Inferior parietal cortex (tissue), 1 donor: Measurements from ENCODE around the gene UBALD1.
"Not testable (repeated sequence)": the region's sequence is repeated elsewhere in the genome, so short reads cannot be mapped to it uniquely, and the experiment has no call there.

Source experiments
- DNase-seq: peaks from one replicate; pipeline ENCODE4 v3.0.0-alpha.2; 2016; ENCODE audit errors: extremely low spot score

Gene UBALD1

GRCh38 chr16:4599037-4599436 lies 15.7 kb downstream of the UBALD1 start:
- no peak for DNase-seq

GRCh38 chr16:4597174-4597573 lies 17.5 kb downstream of the UBALD1 start:
- no peak for DNase-seq

- no peak for DNase-seq
Observed at GRCh38 chr16:4594433-4595410, 20.0 kb downstream of the UBALD1 start.

- DNase-seq: no peak
Observed at GRCh38 chr16:4593086-4593485, 21.6 kb downstream of the UBALD1 start.

- DNase-seq: no peak
Observed at GRCh38 chr16:4591706-4592470, 22.8 kb downstream of the UBALD1 start.

GRCh38 chr16:4591191-4591590 lies 23.5 kb downstream of the UBALD1 start:
- no peak for DNase-seq

GRCh38 chr16:4588961-4589360 lies 25.7 kb downstream of the UBALD1 start:
- DNase-seq: no peak

GRCh38 chr16:4588386-4588785 lies 26.3 kb downstream of the UBALD1 start:
- no peak for DNase-seq

- DNase-seq: no peak
Observed at GRCh38 chr16:4586291-4586690, 28.4 kb downstream of the UBALD1 start.

- DNase-seq: no peak
Observed at GRCh38 chr16:4583906-4584305, 30.8 kb downstream of the UBALD1 start.

GRCh38 chr16:4580250-4580649 lies 34.4 kb downstream of the UBALD1 start:
- DNase-seq: no peak

- no peak for DNase-seq
Observed at GRCh38 chr16:4578961-4579530, 35.6 kb downstream of the UBALD1 start.

- no peak for DNase-seq
Observed at GRCh38 chr16:4576008-4576407, 38.7 kb downstream of the UBALD1 start.

- no peak for DNase-seq
Observed at GRCh38 chr16:4574919-4575705, 39.6 kb downstream of the UBALD1 start.

- DNase-seq: not testable (repeated sequence)
Observed at GRCh38 chr16:4573926-4574325, 40.8 kb downstream of the UBALD1 start.

GRCh38 chr16:4572715-4573114 lies 42.0 kb downstream of the UBALD1 start:
- DNase-seq: peak; percentile 53

GRCh38 chr16:4570688-4571321 lies 43.9 kb downstream of the UBALD1 start:
- DNase-seq: no peak

- no peak for DNase-seq
Observed at GRCh38 chr16:4570086-4570485, 44.6 kb downstream of the UBALD1 start.

- no peak for DNase-seq
Observed at GRCh38 chr16:4566144-4566543, 48.5 kb downstream of the UBALD1 start.

GRCh38 chr16:4564661-4565267 lies 49.9 kb downstream of the UBALD1 start:
- no peak for DNase-seq

GRCh38 chr16:4561596-4561995 lies 53.1 kb downstream of the UBALD1 start:
- DNase-seq: peak; percentile 49
